Diencephalon (tissue), 1 donor: Measurements from ENCODE around the gene RIMBP3C. TPM values are rescaled to one million over a fixed set of nuclear protein-coding genes. Genes with fewer than 3 reads are reported as not detected.

ENCODE experiments used
- small RNA-seq: library from RNA; depleted of rRNA; stranded (forward); fragments of <200 nt; gene quantifications from one replicate; pipeline ENCODE3, GENCODE V24; 2014
- total RNA-seq: library from RNA; depleted of rRNA; stranded (reverse); fragments of >200 nt; gene quantifications from one replicate; pipeline ENCODE4 v1.2.3, GENCODE V29; 2014

RIMBP3C gene, protein sequence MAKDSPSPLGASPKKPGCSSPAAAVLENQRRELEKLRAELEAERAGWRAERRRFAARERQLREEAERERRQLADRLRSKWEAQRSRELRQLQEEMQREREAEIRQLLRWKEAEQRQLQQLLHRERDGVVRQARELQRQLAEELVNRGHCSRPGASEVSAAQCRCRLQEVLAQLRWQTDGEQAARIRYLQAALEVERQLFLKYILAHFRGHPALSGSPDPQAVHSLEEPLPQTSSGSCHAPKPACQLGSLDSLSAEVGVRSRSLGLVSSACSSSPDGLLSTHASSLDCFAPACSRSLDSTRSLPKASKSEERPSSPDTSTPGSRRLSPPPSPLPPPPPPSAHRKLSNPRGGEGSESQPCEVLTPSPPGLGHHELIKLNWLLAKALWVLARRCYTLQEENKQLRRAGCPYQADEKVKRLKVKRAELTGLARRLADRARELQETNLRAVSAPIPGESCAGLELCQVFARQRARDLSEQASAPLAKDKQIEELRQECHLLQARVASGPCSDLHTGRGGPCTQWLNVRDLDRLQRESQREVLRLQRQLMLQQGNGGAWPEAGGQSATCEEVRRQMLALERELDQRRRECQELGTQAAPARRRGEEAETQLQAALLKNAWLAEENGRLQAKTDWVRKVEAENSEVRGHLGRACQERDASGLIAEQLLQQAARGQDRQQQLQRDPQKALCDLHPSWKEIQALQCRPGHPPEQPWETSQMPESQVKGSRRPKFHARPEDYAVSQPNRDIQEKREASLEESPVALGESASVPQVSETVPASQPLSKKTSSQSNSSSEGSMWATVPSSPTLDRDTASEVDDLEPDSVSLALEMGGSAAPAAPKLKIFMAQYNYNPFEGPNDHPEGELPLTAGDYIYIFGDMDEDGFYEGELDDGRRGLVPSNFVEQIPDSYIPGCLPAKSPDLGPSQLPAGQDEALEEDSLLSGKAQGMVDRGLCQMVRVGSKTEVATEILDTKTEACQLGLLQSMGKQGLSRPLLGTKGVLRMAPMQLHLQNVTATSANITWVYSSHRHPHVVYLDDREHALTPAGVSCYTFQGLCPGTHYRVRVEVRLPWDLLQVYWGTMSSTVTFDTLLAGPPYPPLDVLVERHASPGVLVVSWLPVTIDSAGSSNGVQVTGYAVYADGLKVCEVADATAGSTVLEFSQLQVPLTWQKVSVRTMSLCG (N-terminal part only)
- 0.69 TPM for total RNA-seq

DNA sequence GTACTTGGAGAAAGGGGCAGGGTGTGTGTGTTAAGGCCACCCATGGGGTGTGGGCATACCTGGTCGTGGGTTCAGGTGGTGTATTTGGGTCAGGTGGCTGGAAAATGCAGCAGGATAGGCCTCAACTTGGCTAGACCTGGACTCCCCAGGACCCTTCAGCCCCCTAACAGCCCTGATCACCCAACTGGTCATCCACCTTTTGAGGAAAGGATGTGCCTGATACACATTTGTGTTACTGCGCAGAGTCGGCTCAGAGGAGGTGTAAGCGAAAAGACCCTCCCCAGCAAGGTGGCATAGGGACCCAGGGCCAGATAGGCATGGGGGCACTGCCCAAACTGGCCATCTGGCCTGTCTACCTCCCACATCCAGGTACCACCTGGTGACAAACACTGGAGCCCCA lies at the start of gene RIMBP3C:
TSS of gene RIMBP3C (minus strand) at position 101 of the 400 bp plus-strand sequence. CDS start 485 bp downstream, outside the sequence.

DNA sequence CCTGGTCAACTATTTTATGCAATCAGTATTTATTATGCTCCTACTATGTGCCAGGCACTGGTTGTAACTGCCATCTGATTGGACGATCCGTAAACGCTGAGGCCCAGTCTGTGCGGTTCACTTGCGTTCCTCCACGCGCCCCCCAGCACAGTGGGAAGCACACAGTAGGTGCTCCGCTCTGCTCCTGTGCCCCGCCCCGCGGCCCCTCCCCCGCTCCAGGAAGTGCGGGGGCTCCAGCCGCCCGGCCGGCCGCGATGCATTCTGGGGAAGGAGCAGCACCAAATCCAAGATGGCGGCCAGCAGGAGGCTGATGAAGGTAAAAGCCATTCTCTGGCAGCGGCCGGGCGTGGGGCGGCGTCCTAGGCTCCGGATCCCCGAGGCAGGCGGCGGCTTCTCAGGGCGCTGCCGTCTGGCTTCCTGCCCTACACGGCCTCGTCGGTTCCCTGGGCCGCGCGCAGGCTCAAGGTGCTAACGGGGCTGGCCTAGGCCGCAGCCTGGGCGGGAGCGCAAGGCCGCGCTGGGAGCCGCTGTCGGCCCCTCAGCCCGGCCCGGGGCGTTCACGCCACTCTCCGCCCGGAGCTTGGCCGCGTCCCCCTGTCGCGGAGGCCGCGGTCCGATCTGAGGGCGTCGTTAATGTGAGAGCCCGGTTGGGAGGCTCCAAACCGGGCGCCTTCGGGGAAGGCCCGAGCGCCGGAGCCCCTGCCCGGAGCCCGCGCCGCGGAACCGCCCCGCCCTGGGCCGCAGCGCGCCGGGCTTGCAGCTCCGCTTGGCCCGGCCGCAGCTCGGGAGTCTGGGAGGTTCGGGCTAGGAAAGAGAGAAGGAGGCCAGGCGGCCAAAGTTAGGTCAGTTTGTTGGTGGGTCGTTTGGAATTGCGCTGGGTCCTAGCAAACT lies 16.4 kb upstream of the RIMBP3C start, which contains the start of gene UBE2L3:
TSS of gene UBE2L3 (plus strand) at position 259 of the 891 bp plus-strand sequence. CDS start at position 290, 31 bp downstream.

Small RNA genes lying within 50 kb of the gene (small RNA-seq; reads per million reads assigned to genes)
- gene RF00492 (not detected), gene RN7SKP221 (not detected)

Other genes with a start within 250 kb of the RIMBP3C start
- 1.2 TPM for gene RIMBP3B, start 167.7 kb downstream of the RIMBP3C start, total RNA-seq
- 8.5 TPM for gene HIC2, start 134.1 kb downstream of the RIMBP3C start, total RNA-seq
- gene TMEM191C, start 84.1 kb downstream of the RIMBP3C start, total RNA-seq, result 6.0 TPM
- 44.1 TPM for gene UBE2L3, start 16.3 kb upstream of the RIMBP3C start, total RNA-seq
- 5.5 TPM for gene YDJC, start 78.6 kb upstream of the RIMBP3C start, total RNA-seq
- 0.23 TPM for gene CCDC116, start 81.3 kb upstream of the RIMBP3C start, total RNA-seq
- gene SDF2L1, start 90.8 kb upstream of the RIMBP3C start, total RNA-seq, result 5.5 TPM
- gene PPIL2, start 114.6 kb upstream of the RIMBP3C start, total RNA-seq, result 24.9 TPM
- gene YPEL1, start 184.3 kb upstream of the RIMBP3C start, total RNA-seq, result 48.4 TPM